EH (cell line): ENCODE results near the gene MACROD1.

Source experiments
- DNase-seq: peaks from one replicate; pipeline ENCODE4 v3.0.0-alpha.2; 2015; ENCODE audit warnings: low read depth

The MACROD1 gene

DNA sequence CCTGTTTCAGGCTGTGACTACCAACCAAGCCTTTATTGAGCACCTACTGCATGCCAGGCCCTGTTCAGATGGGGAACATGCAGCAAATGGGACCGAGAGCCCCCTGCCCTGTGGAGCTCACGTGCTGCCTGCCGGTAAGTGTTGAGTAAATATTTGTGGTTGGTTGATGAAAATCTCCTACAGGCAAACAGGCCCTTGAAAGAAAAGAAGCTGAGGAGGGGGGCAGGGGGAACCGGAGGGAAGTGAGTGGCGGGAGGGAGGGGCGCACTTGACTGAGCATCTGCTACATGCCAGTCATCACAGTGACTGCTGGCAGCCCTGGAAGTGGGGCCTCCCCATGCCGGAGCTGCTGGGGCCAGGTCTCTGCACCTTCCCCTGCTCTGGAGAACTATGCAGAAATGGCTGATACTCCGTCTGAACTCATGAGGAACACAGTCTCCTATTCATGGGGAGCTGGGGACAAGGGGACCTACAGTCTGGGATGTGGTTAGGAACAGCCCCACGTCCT is 34.2 kb downstream of the MACROD1 start:
- DNase-seq = no peak

DNA sequence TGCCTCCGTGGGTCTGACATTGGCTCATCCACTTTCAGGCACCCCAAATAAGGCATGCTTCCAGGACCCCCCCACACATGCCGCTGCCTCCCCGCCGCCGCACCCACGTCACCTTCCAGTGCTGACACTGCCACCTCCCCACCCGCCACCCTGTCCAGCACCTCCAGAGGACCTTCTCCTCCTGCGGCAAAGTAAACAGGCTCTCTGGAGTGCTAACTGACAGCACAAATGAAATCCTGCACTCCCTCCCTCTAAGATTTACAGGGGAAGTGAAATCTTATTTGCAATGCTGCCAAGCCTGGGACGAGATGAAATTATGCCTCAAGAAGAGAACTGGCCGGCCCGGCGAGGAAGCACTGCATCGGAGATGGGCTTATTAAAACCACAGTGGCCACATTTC is 35.3 kb downstream of the MACROD1 start:
- no peak for DNase-seq

DNA sequence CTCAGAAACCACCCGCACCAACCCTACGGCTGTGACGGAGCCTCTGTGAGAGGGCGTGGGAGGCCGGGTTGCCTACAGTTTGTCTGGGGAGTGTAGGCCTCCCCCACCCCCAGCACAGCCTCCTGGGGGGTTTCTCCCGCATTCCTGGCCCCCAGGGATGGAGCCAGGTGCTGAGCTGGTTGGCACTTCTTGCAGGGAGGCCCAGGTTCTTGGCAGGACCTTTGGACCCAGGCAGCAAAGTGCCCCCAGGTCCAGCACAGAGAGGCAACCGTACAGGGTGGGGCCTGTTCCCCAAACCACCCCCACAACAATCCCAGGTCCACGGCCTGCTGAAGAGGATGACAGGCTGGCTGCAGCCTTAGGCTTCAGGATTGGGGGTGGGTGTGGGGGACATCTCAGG is 36.5 kb downstream of the MACROD1 start:
- DNase-seq = no peak

DNA sequence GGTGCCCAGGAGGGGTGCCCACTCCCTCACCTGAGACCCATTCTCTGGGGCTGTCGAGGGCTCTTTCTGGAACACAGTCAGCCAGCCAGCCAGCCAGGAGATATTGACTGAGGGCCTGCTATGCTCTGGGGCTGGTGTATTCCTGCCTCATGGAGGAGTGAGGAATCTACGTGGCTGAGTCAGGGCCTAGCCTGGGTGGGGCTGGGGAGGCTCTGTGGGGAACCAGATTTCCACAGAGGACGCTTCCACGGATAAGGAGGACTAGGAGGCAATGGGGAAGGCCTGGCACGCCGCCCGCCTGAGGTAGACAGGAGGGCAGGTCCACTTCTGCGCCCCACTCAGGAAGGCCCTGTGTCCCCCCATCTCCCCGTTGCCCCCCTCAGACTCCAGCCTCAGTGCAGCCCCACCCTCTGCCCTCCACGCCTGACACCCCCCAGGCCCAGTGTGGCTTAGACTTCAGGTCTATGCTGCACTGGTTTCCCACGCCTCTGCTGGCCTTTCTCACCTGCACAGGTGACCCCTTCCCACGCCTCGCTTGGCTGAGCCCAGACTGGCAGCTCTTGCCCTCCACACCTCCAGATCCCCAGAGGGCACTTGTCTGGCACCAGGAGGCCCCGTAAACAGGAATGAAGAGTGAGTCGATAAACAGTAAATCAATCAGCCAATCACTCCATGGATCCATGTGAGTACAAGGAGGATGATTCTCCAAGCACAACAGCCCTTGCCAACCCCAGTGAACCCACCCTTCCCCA is 37.5 kb downstream of the MACROD1 start:
- no peak for DNase-seq

DNA sequence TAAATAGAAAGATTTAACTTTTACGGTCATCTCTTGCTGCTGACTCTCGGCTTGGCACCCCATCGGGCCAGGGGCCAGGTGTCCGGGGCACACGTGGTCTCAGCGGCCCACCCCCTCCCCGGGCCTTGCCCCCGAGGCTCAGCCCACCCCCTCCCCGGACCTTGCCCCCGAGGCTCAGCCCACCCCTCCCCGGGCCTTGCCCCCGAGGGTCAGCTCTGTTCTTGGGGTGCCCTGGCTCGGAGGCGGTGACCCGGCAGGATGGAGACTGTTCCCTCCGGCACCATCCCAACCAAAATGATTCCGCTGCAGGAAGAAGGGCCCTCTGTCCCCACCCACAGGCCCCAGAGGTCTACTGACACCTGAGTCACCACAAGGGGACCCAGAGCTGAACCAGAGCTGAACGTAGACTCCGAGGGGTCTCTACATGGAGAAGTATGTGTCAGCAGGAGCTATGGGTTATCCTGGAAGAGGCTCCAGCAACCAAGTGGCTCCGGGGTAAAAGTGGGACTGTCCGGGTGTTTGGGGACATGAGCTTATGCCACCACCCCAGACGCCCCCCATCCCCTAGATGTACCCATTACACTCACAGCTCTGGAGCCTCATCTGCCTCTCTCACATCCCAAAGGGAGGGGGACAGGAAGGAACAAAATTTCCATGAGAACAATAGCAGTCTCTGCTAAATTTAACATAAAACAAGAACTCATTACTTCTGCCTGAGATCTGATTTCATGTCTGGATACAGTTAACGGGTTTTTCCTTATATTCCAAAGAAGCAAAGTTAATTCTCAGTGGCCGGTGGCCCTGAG is 38.4 kb downstream of the MACROD1 start:
- DNase-seq = no peak

DNA sequence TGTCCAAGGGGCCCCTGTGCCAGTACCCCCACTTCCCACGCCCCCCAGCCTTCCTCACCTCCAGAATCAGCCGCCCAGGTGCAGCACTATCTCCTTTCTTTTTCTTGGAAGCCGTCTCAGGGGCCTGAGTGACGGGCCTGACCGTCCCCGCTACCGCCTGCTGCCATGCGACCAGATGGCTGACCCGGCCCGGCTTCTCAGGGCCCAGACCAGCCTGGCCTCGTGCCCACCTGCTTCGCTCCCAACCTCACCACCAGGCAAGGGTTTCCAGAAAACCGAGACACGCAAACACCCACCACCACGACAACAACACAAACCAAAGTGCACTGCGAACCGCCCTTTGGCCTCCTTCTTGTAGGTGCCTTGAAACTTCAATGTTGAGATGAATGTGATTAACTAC is 39.1 kb downstream of the MACROD1 start:
- DNase-seq = no peak

DNA sequence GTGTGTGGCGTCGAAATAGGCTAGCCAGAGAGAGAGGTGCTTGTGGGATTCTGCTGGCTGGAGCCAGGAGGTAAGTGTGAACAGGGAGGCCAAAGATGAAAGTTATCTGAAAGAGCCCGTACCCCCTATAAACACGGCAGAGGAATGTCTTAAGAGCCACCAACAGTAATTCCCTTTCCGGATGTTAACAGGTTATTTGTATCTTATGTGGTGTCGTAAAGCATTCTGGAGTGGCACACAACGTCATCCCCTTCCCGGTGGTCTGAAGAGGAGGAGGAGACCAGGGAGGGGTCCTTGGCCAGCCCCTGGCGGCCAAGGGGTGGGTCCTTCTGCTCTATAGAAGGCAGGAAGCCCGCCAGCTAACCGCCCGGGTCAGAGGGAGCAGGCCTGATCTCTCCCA is 39.5 kb downstream of the MACROD1 start:
- no peak for DNase-seq

DNA sequence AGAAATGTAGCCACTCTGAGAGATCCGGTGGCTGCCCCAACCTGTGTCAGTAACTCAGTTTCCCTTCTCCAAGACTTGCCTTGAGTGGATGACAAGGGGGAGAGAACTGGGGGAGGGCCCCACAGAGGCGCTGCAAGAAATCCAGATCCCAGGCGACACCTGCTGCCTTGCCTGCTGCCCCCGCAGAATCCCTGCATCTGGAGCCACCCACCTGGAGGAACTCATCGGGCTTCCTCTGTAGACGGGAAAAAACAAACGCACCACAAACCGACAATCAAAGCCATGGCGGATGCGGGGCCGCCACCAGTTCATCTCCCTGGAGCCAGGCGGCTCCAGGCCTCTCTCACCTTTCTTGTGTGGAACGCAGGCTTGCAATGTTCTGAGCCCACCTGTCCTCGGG is 40.2 kb downstream of the MACROD1 start:
- DNase-seq = no peak

DNA sequence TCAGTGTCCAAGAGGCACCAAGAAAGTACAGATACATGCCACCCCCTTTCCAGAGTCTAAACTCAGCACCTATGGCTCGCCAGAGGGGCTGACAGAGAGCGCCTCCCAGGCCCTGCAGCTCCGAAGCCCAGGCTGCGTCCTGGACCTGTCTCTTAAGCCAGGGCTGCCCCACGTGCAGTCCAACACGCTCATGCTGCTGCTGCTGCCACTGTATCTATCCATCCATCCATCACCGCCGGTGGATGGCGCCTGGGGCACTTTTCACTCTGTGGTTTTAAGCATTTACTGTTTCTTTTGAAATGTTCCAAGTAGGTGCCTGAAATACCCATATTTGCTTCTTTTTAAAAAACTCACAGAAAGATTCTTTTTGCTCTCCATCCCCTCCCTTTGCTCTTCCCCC is 41.8 kb downstream of the MACROD1 start:
- DNase-seq = peak; percentile 24

DNA sequence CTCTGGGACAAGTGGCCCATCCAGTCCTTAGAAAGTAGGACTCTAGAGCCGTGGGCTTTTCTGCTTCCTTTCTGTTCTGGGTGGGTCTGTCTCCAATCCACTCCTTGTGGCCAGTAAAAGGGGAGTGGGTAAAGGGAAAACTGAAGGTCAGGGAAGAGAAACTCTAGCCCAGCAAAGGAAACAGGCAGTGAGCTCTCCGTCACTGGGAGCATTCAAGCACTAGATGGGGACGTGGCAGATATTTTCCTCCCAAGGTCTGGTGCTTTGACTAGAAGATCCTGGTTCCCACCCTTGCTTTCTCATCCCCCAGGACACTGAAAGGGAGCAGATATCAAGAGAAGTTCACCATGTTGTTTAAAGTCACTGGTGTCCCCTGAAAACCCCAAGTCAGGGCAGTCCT is 42.2 kb downstream of the MACROD1 start:
- no peak for DNase-seq

DNA sequence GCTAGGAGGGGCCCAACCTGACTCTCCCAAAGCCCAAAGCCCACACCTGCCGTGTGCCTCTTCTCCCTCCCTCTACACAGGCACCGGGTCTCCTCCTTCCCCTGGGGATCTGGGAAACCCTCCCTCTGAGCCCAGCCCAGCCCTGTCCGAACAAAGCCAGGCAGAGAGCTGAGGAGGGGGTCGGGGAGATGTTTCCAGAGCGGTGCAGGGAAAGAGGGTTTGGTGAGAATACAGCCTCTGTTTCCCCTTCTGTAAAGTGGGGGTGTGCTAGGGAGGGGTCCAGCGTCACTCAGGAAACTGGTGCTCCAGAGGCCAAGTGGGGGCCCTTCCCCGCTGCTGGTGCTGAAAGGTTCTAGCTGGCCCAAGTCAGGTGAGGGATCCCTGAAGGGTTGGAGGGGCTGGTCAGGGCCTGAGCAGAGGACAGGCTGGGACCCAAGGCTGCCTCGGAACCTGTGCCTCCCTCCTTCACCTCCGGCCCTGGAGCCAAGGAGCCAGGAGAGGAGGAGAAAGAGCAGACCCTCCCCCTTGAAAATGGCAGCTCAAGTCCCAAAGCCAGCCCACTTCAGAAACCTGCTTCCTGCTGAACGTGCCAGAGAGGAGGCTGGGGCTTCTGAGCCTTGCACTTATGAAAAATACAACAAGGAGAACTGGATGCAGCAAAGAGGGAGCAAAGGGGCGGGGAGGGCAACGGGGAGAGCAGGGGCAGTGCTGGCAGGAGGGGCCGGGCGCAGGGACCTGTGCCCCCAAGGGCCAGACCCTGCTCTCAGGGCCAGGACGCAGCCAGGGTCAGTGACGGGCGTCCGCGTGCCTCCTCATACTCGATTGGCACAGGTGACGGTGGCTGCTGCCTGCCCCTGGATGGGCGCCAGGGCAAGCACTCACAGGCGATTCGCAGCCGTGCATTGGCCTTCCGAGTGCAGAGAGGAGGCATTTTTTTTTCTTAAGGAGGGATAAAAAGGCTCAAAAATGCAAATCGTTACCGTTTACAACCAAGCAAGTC is 43.2 kb downstream of the MACROD1 start:
- DNase-seq = no peak

DNA sequence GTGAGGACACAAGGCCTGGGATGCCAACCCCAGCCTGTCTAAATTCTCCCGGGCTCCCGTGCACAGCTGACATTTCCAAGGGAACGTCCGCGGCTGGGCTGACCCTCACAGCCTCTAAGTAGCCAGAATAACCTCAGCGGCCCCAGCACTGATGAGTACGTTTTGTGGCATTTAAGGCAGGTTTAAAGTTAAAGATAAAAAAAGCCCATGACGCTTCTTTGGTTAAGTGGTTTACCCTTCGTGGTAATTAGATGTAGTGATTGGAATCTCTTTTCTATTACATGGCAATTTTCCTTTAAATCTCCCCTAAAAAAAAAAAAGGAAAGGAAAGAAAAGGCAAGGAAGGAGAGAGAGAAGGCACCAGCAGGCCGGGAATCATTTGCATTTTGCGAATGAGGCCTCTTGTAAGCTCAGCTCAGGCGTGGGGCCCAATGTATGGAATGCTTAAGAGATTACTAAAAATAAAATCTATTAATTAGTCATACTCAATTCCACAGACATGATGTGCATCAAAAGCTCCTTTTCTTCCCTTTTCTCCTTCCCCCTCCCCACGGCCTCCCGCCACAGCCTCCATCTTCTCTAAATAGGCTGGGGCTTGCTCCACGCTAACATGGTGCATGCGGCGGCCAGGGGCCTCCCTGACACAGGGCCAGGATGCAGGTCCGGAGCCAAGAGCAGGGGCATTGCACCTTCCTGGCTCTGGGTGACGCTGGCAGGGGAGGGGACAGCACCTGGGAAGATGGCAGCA is 44.1 kb downstream of the MACROD1 start:
- peak; percentile 97 for DNase-seq

DNA sequence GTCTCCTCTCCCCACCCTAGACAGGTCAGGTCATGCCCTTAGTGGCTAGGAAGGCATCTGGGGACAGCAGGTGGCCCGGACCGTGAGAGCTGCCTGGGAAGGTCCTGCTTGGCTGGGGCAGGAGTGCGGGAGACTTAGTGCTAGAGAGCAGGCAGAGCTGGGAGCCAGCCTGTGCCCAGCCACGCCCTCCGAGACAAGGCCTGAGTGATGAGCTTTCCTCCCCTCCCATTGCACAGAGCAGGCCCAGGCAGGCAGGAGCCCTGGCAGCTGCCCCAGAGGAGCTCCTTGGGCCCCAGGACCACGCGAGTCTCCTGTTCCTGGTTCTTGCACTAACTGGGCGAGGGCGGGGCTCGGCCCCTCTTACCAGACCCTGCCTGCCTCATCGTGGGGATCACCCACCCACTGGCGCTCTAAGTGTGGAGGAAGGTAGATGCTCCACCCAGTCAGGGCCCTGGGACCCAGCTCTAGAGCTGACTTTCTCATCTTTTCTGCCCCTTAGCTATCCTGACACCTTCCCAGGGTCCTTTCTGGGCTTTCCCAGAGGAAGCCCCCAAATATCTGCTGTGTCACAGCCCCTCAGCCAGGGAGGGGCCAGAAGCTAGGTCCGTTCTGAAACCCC is 44.9 kb downstream of the MACROD1 start:
- peak; percentile 61 for DNase-seq

DNA sequence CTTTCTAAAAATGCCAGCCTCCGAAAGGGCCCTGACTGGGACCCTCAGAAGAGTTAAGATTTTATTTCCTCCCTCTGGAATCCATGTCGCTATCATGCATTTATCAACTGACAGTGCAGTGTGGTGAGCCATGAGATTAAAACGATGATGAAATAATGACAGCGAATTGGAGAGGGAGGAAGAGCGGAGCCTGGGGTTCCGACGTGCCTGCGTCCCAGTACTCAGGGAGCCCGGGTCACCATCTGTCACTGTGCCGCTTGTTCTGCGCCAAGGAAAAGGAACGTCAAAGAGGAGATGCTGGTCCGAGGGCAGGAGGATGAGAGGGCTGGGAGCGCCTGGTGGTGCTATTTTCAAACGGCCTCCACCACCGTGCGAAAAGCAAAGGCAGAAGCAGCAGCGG is 46.2 kb downstream of the MACROD1 start:
- no peak for DNase-seq

DNA sequence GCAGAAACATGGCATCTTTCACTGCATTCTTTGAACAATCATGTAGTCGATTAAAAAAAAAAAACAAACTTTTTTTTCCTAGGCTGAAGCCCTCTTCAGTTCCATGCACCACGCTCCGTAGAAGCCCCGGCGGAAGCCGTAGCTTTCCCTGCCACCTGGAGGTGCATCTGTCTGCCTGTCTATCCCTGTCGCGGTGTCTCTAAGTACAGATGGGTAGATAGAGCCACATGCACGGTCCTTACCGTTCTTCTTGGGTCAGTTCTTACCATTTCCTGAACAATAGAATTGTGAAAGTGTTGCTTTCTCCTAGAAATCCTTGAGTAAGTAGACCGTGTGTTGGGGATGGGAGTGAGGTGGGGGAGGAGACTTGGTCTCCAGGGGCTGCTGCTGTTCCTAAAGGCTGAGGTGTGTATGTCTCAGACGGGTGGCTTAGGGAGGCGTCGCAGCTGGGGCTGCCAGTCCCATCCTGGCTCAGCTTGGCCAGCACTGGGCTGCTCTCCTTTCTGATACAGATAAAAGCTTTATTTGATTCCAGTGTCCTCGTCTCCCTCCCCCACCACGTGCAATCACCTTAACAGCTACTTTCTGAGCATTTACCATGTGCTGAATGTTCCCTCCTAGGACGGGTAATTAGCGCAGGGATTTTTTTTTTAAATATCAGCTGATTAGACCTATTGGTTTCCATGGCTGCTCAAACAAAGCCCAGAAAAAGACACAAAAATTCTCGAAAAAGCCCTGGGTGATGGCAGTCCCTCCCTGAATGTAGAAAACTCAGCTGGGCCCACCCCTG is 46.8 kb downstream of the MACROD1 start:
- DNase-seq = no peak

DNA sequence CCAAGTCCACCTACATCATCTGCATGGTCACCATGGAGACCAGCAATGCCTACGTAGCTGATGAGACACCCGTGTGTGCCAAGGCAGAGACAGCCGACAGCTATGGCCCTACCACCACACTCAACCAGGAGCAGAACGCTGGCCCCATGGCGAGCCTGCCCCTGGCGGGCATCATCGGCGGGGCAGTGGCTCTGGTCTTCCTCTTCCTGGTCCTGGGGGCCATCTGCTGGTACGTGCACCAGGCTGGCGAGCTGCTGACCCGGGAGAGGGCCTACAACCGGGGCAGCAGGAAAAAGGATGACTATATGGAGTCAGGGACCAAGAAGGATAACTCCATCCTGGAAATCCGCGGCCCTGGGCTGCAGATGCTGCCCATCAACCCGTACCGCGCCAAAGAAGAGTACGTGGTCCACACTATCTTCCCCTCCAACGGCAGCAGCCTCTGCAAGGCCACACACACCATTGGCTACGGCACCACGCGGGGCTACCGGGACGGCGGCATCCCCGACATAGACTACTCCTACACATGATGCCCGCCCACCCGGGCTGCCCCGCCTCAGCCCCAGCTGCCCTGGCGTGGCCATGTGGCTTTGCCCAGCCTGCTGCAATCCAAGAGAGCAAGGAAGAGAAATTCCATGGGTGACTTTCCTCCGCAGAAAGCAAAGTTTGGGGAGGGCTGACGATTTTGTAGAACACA is 48.0 kb downstream of the MACROD1 start:
- no peak for DNase-seq

DNA sequence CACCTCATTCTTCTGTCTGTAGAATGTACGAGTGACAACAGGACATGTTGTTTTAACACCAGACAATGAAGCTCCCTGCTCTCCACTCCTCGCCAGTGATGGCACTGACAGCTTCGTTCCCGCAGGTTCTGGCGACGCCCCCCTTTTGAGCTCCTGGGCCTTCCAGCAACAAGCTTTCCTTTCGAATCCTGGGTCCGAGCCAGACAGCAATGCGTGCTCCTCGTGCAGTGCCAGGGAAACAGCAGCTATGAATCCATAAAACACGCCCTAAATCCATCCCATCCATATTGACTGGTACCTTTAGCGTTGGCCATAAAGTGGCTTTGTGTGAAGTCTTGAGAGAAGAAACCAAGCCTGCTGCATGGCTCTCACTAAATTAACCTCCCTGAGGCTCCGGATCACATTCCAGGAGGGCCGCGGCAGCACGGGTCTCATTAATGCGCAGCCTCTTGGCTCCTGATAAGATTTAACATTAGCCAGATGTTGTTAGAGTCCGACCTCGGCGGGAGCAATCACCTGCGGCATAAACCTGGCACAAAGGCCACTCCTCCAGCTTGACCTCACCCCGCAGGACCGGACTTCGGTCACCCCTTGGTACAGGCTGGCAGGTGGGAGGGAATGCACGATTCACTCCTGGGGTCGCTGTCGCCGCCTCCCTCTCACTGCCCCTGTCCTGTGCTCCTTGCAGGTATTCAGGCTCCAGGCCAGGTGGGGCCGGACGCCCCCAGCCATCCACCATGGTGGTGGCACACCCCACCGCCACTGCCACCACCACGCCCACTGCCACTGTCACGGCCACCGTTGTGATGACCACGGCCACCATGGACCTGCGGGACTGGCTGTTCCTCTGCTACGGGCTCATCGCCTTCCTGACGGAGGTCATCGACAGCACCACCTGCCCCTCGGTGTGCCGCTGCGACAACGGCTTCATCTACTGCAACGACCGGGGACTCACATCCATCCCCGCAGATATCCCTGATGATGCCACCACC is 50.1 kb downstream of the MACROD1 start:
- DNase-seq = no peak

DNA sequence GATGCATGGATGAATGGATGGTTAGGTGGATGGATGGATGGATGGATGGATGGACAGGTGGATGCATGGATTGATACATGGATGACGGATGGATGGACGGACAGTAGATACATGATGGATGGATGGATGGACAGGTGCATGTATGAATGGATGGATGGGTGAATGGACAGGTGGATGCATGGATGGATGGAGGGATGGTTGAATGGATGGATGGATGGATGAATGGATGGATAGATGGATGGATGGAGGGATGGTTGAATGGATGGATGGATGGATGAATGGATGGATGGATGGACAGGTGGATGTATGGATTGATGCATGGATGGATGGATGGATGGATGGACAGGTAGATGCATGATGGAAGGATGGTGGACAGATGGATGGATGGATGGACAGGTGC is 51.7 kb downstream of the MACROD1 start:
- DNase-seq = no peak
